AG09319 (cell line): ENCODE measurements around the gene ARNT2.

Experiments
- DNase-seq: peaks from one replicate; pipeline ENCODE4 v3.0.0-alpha.2; 2010; ENCODE audit warnings: low read depth; ENCODE audit errors: extremely low read depth
- CTCF ChIP-seq: IDR thresholded peaks from 2 replicates; pipeline ENCODE4 v1.5.1; 2011; ENCODE audit warnings: low read depth, mild to moderate bottlenecking, inconsistent platforms, low read length, moderate library complexity

ARNT2 gene

GRCh38 chr15:80475572-80475971 is 71.4 kb downstream of the ARNT2 start:
- no peak; the same call in 1 of the 2 replicates for TF ChIP-seq CTCF
- no peak for DNase-seq

GRCh38 chr15:80476036-80476435 is 71.9 kb downstream of the ARNT2 start:
- TF ChIP-seq CTCF = no peak

GRCh38 chr15:80478075-80478474 is 73.9 kb downstream of the ARNT2 start:
- no peak for TF ChIP-seq CTCF
- no peak for DNase-seq

More at GRCh38 chr15:80476036-80476435, 71.9 kb downstream of the ARNT2 start:
- DNase-seq = no peak

- no peak for TF ChIP-seq CTCF
- no peak for DNase-seq
These were observed 75.0 kb downstream of the ARNT2 start for GRCh38 chr15:80479191-80479590.

GRCh38 chr15:80480171-80480811 is 76.1 kb downstream of the ARNT2 start:
- DNase-seq = no peak
- no peak for TF ChIP-seq CTCF

- no peak for TF ChIP-seq CTCF
These were observed 76.7 kb downstream of the ARNT2 start for GRCh38 chr15:80480909-80481308.

GRCh38 chr15:80482696-80483095 is 78.5 kb downstream of the ARNT2 start:
- no peak for TF ChIP-seq CTCF
- no peak for DNase-seq

More at GRCh38 chr15:80480909-80481308, 76.7 kb downstream of the ARNT2 start:
- DNase-seq = peak; percentile 81
